GM18519 (cell line): Measurements from ENCODE around the gene RUSC2.
"Not testable (repeated sequence)": the region's sequence is repeated elsewhere in the genome, so short reads cannot be mapped to it uniquely, and the experiment has no call there.

Source experiments
- ATAC-seq: cut with Tn5 transposase; IDR thresholded peaks from one replicate; pipeline ENCODE4 v1.9.1; 2021; ENCODE audit warnings: mild to moderate bottlenecking, moderate library complexity; ENCODE audit not compliant: unreplicated experiment, low FRiP score

RUSC2 gene

DNA sequence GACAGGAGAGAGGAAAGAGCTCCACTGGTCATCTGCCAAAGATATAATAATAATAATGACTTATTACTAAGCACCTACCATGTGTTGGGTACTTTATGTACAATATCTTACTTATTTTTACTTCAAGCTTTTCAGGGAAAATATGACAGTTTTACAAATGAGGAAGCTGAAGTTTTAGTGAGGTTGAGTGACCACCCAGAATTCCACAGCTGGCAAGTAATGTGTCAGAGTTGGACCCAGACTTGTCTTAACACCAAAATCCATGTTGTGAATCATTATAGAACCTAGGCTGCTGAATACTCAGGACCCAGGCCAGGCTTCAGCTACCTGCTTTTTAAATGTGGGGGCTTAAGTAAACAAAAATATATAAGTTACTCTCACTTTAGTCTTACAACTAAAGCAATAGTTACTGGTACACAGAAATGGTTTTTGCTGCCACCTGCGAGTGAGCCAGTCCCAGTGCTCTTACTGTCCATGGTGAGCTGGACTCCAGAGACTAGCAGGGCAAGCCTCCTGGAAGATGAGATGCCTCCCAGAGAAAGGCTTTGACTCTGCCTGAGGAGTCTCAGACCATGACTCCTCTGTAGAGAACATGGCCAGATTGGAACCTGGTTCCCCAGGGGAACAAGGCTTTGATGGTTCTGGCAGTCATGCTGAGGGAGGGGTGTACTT, 29.9 kb downstream of the RUSC2 start:
- no peak for ATAC-seq

DNA sequence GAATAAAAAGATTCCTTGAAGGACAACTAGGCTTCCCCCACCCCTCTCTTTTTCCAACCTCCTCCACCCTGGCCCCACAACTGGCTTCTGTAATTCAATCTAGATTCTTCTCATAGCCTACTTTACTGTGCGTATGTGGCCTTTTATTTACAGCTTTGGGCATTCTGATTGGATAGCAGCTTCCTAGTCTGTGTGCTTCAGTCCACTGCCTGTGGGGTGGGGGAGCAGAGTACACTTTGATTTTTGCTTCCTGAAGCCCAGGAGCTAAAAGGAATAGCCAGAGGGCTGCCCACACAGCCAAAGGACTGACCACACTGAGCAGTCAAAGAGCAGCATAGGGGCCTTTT, 30.4 kb downstream of the RUSC2 start:
- ATAC-seq, result no peak

DNA sequence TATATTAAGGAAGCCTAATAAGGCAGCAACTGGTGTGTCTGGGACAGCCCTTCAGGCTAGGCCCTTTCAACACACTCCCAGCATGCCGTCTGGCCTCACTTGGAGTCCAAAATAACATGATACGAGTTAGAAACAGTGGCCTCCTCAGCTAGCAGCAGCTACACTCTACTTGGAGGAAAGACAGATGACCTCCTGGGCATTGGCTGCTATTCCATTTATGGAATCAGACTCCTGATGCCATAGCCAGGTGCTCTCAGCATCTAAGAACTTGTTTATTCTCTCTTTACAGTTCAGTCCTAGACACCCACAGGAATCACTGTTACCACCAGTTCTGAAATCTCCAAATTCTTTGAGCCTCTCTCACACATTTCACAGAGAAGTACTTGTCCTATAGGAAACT, 31.8 kb downstream of the RUSC2 start:
- no peak for ATAC-seq

DNA sequence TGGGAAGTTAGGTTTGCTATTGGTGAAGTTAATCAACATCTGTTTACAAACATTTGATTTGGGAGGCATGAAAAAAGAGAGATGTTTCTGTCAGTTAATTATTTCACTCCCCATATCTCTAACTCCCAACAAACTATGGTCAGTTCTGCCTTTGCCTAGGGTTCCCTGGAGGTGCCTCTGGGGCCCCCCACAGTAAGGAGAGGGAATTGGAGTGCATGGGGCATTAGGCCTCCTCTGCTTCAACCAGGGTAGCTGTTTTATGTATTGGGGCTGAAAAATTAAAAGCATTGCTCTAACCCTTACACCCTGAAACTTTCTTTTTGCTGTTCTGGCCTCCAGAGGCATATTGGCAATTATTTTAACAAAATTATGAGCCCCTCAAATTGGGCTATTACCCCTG, 32.3 kb downstream of the RUSC2 start:
- ATAC-seq, result no peak

DNA sequence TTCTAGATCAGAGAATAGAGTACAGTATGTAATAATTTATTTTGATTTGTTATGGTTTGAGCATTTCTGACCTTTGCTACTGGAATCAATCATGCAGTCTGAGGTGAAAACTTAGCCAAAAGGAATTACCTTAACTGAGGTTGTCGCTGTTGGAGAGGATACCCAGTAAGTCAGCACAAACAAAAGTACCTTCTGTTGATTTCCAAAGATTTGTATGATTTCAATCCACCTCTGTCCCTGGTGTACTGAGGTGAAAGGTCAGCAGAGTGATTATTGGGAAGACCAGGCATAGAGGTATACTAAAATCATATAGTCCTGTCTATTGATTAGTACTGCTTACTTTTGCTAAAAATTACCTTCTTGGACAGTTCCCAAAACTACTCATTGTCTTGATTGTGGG, 32.8 kb downstream of the RUSC2 start:
- no peak for ATAC-seq

DNA sequence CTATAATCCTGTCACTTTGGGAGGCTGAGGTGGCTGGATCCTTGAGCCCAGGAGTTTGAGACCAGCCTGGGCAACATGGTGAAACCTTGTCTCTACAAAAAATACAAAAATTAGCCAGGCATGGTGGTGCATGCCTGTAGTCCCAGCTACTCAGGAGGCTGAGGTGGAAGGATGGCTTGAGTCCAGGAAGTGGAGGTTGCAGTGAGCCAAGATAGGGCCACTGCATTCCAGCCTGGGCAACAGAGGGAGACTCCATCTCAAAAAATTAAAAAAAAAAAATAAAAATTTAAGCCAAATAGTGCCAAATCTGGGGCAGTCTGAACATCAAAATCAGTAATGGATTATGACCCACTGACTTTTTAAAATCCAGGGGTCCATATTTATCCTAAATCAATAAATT, 33.6 kb downstream of the RUSC2 start:
- not testable (repeated sequence) for ATAC-seq

DNA sequence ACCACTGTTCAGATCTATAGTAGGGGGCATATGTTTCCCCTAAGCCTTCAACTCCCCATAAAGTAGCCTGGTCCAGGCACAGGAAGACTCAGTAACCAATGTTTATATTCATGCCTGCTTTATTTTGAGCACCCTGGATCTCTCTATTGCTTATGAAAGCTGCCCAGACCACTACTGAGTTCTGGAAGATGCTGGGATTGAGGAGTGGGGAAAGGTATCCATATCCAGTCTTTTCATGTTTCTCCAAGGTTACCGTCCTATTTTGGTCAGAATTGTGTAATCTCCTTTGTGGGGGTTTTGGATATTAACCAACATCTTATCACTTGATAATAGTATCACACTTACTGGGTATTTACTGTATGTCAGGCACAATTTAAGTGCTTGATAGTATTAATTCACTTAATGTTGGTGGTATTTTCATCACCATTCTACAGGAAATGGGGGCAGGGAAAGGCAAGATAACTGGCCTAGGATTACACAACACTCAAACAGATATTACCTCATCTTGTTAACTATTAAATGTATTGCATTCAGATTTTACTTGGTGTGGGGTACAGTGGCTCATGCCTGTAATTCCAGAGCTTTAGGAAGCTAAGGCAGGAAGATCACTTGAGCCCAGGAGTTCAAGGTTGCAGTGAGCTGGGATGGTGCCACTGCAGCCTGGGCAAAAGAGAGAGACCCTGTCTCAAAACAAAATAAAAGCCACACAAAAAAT, 36.3 kb downstream of the RUSC2 start:
- no peak for ATAC-seq

DNA sequence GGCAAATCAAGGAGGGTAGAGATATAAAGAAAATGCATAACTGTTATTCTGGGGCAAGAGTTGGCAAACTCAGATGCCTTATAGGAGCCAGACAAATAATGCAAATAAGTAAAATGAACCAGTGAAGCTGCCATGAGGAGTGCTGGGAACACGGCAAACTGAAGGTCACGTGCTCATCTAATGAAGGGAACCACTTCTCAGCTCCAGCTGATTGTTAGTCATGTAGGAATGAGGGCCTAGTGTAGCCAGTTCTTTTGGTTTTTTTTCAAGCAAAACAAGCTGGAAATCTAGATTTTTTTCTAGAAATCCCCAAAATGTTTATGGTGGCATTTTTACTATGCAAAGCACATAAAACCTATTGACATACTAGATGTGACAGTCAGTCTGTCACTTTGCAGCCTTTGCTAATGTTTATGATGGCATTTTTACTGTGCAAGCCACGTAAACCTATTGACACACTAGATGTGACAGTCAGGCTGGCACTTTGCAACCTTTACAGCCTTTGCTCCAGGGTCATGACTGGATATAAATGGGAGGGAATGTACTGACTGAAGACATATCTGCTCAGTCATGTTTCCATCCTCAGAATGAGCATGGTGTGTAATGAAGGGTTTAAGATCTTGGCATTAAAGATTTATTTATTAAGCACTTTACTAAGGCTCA, 39.4 kb downstream of the RUSC2 start:
- no peak for ATAC-seq

DNA sequence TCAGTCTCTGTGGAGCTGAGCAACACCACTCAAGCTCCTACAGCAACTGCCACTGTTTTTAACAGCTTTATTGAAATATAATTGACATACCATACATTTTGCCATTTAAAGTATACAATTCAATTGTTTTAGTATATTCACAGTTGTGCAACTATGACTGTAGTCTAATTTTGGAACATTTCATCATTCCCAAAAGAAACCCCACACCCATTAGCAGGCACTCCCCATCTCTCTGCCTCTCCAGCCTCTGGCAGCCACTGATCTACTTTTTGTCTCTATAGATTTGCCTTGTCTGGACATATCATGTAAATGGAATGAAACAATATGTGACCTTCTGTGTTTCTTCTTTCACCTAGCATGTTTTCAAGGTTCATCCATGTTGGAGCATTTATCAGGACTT, 43.5 kb downstream of the RUSC2 start:
- ATAC-seq, result no peak

DNA sequence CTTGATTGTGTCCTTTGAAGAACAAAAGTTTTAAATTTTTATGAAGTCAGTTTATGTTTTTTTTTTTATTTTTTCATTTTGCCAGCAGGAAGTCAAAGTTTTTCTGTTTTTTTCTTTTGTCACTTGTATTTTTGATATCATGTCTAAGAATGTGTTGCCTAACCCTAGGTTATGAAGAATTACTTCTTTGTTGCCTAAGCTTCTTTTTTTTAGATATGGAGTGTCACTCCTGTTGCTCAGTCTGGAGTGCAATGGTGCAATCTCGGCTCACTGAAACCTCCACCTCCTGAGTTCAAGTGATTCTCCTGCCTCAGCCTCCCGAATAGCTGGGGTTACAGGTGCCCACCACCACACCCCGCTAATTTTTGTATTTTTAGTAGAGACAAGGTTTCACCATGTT, 45.0 kb downstream of the RUSC2 start:
- ATAC-seq, result not testable (repeated sequence)

DNA sequence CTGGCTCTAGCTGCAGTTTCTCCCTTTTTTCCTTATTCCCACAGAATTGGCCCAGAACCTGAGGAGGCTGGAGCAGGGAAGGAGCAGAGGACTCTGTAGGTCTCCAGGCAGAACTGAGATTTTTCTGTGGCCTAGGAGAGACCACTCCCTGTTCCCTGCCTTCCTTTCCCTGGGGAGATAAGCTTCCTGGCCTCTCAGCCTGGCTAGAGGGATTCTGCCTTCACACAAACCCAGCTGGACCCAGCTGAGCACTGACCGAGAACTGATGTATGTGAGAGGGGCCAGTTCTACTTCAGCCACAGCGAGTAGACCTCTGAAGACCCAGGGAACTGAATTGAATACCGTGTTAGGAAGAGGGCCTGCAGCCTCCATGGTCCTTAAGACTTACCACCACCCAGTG, 48.0 kb downstream of the RUSC2 start:
- no peak for ATAC-seq

DNA sequence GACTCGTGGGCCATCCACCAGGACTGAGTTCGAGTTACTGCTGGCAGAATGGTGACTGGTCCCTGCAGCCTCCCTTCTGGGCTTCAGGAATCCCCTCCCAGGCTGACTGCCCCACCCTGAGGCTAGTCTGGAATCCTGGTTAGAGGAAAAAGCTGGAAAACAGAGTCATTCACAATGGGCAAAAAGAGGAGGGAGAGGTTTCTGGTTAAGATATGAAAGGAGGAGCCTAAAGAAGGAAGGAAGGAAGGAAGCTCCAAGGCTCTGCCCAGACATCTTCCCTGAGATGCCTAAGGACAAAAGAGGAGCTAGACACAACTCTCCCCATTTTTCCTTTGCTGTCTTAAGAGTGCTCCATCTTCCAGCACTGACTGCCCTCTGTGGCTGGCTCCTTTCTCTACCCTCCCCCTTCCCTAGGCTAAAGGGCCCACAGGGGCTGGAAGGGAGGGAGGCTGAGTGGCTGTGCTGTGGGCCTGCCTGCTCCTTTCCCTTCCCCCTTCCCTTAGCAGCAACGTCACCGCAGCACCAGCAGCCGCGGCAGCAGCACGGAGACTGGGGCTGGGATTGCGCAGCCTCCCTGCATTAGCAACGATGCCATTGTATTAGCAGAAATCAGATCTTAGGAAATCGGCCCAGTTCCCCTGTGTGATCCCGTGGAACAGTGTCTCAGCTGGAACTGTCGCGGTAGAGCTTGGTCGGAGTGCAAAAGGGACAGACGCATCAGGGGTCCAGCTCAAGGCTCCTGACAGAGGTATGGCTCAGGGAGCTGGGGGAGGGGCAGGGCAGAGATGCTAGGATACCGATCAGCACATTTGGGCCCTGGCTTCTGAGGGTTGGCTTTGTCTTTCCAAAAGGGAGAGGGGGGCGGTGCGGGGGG, 48.7 kb downstream of the RUSC2 start:
- no peak for ATAC-seq
